GM12892 (cell line): ENCODE data around the gene ABTB2.

Experiments
- POLR2A ChIP-seq: IDR thresholded peaks from 2 replicates; pipeline ENCODE4 v1.6.1; 2011; ENCODE audit warnings: low read depth, low read length, control low read depth
- POLR2AphosphoS5 ChIP-seq: IDR thresholded peaks from 2 replicates; pipeline ENCODE4 v1.6.1; 2011; ENCODE audit warnings: low read depth, low read length, control low read depth
- TAF1 ChIP-seq: IDR thresholded peaks from 2 replicates; pipeline ENCODE4 v1.6.1; 2011; ENCODE audit warnings: low read depth, mild to moderate bottlenecking, control low read depth, low read length, borderline replicate concordance

DNA sequence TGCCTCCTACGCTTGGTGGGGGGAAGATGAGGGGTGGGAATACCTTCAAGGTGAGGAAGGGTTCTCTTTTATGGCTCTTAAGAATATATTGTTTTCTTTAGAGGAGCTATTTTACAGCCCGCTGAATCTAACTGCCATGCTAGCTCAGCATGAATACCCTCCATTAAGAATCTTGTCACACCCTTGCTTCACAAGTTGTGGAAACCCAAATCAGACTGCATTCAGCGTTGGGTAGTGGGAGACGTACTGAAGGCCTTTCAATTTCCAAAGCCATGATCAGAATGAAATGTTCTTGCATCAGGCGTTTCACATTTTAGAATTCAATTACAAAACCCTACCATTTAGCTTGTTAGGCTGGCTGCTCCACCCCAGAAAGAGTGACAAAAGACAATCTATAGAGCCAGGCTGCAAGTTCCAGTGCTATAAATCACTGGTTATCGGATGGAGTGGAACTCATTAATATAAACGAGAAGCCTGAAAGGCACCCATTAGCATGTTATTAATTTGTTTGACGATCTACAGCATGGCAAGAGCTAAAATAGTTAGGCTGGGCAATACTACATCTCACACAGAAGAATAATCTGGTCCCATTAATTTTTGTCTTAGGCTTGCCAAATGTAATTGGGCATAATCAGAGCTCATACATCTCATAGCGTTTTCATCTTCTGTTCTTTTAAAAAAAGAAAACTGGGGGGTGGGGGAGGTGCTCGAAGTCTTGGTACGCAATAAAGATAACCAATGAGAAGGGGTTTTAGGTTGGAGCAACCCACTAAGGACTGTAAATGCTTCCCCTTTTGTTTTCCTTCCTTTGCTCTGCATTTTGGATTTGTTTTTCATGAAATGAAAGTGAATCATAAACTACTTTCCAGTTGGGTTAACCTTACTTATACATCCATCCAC is 57.5 kb downstream of the ABTB2 start:
- TF ChIP-seq POLR2AphosphoS5, result no peak
- no peak for TF ChIP-seq POLR2A
- no peak for TF ChIP-seq TAF1
